HT1080 (cell line): ENCODE results near the gene POLR1G. TPM values are rescaled to one million over a fixed set of nuclear protein-coding genes. Genes with fewer than 3 reads are reported as not detected.
A peak's percentile ranks its signal among the peaks of the same experiment; 100 is the strongest.

Experiments
- DNase-seq: peaks from one replicate; pipeline ENCODE4 v3.0.0-alpha.2; 2015; ENCODE audit warnings: low read depth
- polyA plus RNA-seq, 2 experiments: library from polyadenylated mRNA; depleted of rRNA; stranded (reverse); fragments of >200 nt; gene quantifications; 2 replicates each; pipeline ENCODE4 v1.2.3, GENCODE V29; 2015
- total RNA-seq: library from RNA; depleted of rRNA; stranded (reverse); fragments of >200 nt; shearing (Covaris generic); gene quantifications from 2 replicates; pipeline ENCODE4 v1.2.3, GENCODE V29; 2014; rRNA removed

POLR1G gene, protein sequence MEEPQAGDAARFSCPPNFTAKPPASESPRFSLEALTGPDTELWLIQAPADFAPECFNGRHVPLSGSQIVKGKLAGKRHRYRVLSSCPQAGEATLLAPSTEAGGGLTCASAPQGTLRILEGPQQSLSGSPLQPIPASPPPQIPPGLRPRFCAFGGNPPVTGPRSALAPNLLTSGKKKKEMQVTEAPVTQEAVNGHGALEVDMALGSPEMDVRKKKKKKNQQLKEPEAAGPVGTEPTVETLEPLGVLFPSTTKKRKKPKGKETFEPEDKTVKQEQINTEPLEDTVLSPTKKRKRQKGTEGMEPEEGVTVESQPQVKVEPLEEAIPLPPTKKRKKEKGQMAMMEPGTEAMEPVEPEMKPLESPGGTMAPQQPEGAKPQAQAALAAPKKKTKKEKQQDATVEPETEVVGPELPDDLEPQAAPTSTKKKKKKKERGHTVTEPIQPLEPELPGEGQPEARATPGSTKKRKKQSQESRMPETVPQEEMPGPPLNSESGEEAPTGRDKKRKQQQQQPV
- 39.8 and 54.6 TPM in 2 replicates for total RNA-seq
- 15.5 and 15.7 TPM in 2 replicates for polyA plus RNA-seq (2015; cell fraction: cytosol; rRNA removed)
- polyA plus RNA-seq (2015; cell fraction: nucleus; rRNA removed) = 15.9 and 18.7 TPM in 2 replicates

DNA sequence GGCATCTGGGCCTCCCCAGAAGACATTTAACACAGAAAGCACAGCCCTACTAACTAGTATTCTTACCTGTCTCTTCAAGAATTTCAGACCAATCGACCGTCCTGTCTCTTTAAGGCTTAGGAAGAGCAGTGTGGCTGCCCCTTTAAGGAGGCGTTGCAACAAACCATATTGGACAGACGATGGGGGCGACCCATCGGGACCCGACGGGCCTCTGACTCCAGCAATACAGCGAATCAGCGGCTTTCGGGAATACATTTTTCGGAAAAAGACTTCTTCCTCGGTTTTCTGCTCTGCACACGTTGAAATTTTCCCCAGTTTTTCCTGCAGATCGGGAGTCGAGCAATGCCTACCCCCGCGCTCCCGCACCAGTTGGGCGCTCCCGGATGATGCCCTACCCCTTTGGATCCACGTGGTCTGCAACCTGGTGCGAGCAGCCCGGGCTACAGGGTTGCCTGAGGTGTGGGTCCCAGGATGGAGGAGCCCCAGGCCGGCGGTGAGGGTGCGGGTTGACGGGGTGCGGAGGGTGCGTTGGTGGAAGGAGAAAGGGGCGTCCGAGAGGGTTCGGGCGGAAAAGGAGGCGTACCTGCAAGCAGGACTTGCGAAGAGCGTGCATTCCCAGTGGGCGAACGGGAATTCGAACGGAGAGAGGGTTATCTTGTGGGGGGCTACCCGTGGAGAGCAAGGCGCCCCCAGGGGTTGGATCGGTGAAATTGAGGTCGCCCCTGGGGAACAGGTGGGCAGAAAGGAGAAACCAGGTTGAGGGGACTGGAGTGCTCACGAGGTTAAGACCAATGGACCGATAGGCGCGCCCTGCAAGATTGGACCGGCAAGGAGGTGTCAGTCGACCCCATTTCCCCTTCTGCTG, at the start of gene POLR1G:
TSS of gene POLR1G (plus strand) at position 419 of the 865 bp plus-strand sequence. CDS start at position 472, 53 bp downstream.
- peak; percentile 86 for DNase-seq

DNA sequence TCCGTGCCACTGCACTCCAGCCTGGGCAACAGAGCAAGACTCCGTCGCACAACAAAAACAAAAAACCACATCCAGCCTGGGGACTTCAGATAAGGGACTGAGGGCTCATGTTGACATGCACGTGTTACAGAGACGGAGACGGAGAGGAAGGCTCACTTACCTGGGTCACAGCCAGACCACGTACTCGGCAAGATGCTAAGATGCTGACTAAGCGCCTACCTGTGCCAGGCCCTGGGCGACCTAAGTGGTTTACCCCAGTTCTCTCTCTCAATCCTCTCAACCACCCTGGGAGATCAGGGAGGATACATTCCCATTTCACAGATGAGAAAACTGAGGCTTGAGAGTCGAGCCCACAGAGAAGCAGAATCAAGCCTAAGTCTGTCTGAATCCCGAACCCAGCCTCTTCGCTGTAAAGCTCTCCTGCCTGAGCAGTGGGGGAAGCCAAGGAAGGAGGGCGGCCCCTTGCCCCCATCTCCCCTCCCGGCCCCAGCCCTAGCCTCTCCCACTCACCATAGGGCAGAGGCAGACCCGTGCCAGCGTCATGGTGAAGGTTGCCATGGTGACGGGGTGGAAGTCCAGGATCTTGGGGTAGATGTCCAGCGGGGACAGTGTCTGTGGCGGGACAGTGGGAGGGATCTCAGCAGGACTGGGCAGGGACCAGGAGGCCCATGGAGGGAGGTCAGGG, 49.5 kb upstream of the POLR1G start:
- no peak for DNase-seq

DNA sequence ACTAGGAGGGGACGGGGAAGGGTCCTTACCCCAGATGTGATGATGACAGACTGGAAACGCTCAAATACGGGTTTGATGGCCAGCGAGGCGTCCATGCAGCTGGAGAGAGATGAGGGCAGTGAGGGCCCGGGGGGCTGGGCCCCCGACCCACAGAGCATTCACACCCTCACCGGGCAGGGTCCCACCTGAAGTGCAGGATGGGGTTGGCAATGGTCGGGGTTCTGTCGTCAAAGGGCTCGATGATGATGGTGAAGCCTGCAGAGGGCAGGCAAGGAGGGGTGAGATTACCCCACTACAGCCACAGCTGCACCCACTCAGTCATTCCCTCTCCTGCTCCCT, 49.0 kb upstream of the POLR1G start:
- no peak for DNase-seq

DNA sequence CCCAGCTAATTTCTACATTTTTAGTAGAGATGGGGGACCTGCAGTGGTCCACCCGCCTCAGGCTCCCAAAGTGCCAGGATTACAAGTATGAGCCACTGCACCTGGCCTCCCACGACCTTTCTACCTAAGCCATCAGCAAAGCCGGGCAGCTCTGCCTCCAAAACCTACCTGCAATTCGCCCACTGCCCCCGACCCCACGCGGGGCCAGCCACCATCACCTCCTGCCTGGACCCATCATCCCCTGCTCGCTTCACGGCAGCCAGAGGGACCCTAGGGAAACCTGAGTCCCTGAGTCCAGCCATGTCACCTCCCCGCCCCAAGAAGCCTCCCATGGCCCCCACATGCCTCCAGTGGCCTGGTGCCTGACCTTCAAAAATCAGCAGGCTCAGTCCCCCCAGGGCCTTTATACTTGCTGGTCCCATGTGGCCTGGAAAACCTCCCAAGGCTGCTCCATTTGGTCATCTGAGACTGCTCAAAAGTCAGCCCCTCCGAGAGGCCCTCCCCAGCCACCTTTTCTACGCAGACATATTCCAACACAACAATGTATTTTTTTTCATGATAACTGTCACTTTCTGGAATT, 48.1 kb upstream of the POLR1G start:
- DNase-seq = no peak

DNA sequence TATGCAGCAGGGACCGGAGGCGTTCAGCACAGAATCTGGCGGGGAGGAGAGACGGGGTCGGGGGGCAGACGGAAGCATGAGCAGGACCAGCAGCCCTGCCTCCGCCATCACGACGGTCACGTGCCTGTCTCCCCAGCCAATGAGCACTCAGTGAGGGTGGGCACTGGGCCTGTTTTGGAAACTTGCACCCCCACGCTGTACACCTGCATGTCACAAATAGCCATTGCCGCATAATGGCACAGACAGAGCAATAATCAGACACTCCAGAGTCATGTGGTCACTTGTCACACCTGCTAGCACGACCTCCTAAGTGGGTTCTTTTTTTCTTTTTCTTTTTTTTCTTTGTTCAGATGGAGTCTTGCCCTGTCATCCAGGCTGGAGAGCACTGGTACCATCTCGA, 44.8 kb upstream of the POLR1G start:
- DNase-seq = no peak

DNA sequence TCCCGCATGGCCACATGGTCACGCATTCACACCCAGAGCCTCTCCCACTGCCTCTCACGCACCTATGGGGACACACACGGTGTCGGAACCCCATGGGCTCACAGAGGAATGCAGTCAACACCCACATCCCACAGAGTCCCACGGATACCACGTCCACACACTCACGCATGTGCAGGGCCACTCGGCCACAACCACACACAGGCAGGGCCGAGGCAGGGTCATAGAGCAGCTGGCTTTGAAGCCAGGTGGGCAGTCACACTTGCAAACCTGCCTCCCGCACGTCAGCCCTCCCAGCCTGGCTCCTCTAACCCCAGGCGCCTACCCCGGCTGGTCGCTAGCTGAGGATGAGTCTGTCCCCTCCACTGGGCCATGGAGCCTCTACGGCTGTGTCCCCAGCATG, 44.2 kb upstream of the POLR1G start:
- no peak for DNase-seq

DNA sequence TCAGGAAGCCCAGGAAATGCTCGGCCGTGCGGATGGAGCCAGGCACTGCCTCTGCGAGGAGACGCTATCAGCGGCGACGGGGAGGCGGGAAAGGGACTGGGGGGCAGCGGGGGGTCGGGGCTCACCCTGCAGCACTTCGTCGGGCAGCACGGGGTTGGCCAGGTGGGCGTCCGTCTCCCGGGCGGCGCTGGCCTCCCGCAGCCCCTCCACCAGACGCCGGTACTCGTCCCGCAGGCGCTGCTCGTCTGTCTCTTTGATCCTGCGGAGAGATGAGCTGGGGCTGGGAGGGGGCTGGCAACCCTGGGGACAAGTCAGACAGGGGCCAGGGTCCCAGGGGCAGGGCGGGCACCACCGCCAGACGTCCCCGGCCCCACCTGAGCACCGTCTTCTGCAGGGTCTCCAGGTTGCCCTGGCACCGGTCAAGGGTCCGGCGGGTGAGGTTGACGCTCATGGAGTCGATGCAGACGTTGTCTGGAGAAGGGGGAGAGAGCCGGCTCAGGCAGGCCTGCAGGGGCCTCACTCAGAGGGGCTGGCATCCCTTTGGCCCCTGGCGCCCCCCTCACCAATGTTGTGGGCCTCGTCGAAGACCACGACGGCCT, 42.5 kb upstream of the POLR1G start:
- no peak for DNase-seq

DNA sequence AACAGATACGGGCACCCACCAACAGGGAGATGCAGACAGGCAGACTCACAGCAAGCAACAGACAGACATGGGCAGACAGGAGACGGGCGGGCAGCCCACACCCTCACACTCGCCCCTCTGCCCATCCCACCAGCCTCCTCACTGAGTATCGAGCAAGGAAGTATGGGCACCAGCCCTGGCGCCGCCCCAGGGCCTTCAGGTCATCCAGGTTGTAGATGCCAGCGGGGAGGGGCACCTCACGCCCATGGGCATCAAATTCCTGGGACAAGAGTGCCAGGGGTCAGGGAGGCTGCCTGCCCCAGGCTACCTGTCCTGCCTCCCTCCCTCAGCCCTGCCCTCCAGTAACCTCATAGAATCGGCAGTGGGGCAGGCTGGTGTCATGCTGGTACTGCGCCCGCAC, 41.7 kb upstream of the POLR1G start:
- no peak for DNase-seq

DNA sequence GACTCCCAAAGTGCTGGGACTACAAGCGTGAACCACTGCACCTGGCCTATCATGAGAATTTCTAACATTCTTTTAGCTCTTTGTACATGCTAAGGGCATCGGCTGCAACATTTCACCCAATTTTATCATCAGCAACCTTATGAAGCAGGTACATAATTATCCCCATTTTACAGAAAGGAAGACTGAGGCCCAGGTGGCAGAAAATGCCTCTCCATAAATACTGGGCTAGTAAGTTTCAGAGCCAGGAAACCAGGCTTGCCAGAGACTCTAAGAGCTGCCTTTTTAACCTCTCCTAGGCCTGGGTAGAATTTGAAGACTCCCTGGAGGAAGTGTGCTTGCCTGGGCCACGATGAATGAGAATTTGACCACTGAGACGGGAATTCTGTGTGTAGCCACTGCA, 38.3 kb upstream of the POLR1G start:
- no peak for DNase-seq

DNA sequence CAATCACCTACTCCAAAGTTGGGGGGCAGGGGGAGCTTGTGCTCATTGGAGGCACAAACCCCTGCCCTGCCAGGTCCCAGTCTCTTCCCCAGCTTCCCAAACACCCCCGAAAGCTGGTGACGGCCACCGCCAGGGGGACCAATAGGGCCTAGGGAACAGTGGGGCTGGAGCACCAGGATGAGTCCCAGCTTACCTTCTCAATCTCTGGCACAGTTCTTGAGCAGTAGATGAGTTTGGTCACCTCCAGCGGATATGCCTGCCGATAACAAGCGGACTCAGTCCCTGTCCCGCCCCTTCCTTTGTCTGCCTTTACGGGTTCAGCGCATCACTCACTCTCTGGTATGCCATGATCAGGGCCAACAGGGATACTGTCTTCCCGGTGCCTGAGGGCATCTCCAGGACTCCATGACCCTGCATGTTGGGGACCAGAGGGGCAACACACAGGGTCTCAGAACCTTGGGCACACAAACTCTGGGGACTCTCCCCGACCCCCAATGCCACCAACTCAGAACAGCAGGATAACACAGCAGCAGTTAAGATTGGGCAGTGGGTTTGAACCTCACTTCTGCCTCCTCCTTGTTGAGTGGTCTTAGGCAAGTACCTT, 37.6 kb upstream of the POLR1G start:
- DNase-seq = no peak

DNA sequence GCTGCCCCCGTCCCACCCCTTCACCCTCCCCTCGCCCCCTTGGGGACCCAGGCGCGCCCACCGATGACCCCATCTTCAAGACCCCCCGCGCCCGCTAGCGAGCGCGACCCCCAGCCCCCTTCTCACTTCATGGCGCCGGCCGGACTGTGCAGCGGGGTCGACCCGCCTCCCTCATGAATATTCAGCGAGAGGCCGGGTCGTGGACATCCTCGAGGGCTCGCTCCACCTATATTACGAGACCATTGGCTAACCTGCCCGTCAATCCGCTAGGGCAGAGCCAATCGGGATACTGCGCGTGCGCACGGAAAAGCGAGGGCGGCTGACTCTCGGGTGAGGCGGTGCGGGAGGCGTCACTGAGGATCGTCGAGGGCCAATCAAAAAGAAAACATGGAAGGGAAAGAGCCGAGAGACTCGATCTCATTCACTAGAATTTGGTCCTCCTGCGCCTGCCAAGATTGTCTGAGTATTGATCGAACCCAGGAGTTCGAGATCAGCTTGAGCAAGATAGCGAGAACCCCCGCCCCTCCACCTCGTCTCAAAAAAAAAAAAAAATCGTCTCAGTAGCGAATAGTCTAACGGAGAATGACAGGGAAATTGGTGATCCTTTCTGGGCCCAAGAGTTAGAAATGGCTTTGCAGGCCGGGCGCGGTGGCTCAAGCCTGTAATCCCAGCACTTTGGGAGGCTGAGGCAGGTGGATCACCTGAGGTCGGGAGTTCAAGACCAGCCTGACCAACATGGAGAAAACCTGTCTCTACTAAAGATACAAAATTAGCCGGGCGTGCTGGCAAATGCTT, 35.8 kb upstream of the POLR1G start, which contains the start of gene ERCC2:
TSS of gene ERCC2 (minus strand) at position 164 of the 795 bp plus-strand sequence. CDS start at position 131, 33 bp downstream.
- DNase-seq = peak; percentile 97

DNA sequence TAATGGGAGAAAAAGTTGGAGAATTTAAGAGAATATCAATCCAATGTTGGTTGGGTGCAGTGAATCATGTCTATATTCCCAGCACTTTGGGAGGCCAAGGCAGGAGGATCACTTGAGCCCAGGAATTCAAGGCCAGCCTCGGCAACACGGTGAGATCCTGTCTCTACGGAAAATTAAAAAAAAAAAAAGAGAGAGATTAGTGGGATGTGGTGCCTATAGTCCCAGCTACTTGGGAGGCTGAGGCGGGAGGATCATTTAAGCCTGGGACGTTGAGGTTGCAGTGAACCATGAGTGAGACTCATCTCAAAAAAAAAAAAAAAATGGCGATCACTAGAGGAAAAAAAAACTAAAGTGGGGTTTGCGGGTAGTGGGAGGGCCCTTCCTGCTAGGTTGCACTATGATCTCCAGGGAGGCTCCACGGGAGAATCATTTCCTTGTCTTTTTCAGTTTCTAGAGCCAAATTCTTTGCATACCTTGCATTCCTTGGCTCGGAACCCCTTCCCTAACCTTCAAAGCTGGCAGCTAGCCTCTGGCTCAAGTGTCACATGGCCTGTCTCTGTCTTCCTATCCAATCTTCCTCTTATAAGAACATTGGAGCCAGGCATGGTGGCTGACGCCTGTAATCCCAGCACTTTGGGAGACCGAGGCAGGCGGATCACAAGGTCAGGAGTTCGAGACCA, 30.3 kb upstream of the POLR1G start:
- DNase-seq = peak; percentile 98

DNA sequence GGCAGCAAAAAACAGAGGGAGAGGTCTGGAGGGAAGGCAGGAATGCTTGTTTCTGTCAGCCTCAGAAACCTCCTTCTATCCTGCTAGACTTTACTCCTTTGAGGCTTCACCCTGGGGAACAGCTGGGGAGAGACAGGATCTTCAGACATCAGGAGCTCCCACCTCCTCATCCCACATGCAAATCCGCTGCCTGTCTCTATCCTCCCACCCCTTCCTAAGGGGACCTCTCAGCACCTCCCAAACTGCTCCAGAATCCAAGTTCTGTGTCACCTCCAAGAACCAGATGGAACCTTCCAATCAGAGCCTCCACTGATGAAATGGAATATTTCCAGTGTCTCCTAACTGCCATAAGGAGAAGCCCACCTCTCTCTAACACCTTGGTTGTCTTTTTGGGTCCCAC, 26.3 kb upstream of the POLR1G start:
- no peak for DNase-seq

DNA sequence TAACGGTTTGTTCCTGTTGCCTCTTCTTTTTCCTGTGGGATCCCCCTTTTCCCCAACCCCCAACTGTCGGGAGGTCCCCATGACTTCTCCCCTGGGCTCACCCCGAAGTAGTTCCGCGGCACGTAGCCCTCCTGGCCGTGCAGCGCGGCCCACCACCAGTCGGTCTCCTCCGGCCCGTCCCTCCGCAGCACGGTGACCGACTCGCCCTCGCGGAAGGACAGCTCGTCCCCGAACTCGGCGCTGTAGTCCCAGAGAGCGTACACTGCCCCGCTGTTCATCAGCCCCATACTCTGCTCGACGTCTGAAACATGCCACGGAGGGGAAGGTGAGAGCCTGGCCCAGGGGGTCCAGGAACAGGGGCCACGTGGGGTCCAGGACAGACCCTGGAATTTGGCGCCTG, 24.0 kb upstream of the POLR1G start:
- no peak for DNase-seq

DNA sequence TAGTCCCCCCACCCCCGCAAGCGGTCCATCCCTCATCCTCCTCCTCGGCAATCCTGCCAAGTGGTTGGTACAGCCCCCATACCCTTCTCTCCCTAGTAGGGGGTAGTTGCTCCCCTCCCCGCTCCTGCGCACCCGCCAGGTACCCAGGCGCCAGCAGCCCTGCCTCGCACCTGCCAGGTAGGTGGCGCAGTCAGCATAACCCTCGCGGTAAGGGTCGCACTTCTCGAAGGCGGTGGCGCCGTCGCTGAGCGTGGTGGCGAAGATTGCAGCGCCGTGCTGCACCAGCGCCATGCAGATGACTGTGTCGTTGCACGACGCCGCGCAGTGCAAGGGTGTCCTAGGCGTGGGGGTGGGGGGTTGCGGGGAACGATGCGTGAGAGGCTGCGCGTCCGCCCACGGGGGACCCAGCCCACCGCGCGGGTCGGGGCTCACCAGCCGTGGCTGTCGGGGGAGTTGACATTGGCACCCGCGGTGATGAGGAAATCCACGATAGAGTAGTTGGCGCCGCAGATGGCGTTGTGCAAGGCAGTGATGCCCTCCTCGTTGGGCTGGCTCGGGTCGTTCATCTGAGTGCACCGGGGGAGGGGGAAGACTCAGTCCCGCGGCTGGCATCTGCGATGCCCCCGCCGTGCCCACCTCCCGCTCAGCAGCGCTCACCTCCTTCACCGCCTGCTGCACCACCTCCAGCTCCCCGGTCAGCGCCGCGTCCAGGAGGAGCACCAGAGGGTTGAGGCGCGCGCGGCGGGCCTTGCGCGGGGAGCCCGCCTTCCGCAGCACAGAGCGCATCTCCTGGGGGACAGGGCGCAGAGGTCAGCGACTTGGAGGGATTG, 20.8 kb upstream of the POLR1G start:
- DNase-seq = no peak

DNA sequence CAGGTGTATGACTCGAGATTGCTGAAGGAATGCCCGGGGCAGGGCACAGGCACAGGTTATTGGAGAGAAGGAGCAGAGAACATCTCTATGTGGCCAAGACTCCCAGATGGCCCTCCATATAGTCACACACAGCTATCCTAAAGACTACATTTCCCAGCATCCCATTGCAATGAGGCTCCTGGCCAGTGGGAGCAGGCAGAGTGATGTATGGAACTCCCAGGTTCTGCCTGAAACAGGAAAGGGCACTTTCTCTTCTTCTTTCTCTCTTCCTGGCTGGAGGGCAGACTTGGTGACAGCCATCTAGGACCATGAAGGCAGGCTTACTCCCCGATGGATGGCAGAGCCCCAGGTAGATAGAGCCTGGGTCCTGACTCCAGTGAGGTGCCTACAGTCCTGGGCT, 15.1 kb upstream of the POLR1G start:
- DNase-seq = no peak

DNA sequence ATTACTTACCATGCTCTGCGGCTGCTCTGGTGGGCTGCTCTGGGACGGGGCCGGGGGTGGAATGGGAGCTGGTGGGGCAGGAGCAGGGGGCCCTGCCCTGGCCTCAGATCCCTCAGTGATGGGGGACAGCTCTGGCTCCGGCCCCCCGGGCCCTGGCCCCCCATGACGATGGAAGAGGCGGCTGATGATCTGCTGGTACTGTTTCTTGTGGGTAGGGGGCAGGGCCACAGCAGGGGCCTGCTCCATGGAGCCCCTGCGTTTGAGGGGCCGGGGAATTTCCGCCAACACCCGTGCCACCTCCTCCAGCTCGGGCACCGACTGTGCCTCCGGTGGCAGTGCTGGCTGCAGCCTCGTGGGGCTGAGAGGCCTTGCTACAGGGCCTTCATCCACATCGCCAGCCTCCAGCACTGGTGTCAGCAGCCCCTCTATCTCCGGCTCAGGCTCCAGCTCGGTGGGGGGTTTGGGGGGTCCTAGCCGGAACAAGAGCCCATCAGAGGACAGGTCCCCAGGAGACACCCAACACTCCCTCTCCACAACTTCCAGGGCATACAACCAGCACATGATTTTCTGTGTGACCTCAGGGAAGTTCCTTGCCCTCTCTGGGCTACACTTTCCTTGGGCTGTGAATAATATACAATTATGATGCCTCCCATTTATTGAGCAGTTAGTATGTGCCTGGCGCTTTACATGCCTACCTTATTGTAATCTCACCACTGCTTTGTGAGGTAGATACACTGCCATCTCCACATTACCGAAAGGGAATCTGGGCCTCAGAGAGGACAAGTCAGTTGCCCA, 14.4 kb upstream of the POLR1G start:
- DNase-seq = no peak
